ENCODE results near the gene NOL9.

NOL9 gene

DNA sequence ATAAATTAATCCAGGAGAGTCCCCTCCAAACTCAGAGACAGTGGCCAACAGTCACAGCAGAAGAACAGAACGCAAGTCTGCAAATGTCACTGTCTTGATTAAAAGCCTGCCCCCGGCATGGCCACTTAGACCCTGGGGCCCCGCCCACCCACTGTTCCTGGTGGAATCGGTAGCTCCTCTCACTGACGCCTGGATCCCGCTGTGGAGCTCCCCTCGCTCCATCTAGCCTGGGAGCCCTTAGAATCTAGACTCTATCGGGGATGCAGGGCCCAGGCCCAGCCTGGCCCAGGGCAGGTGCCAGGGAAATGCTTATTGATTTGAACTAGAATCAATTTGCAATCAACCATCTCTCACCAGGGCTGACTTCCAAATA is 41.4 kb downstream of the NOL9 start:
- TF ChIP-seq, protein P1, sequence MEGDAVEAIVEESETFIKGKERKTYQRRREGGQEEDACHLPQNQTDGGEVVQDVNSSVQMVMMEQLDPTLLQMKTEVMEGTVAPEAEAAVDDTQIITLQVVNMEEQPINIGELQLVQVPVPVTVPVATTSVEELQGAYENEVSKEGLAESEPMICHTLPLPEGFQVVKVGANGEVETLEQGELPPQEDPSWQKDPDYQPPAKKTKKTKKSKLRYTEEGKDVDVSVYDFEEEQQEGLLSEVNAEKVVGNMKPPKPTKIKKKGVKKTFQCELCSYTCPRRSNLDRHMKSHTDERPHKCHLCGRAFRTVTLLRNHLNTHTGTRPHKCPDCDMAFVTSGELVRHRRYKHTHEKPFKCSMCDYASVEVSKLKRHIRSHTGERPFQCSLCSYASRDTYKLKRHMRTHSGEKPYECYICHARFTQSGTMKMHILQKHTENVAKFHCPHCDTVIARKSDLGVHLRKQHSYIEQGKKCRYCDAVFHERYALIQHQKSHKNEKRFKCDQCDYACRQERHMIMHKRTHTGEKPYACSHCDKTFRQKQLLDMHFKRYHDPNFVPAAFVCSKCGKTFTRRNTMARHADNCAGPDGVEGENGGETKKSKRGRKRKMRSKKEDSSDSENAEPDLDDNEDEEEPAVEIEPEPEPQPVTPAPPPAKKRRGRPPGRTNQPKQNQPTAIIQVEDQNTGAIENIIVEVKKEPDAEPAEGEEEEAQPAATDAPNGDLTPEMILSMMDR (IDR thresholded peaks at IDR 0.05; ENCODE audit: low read depth, low read length): no peak
- no peak for TF ChIP-seq EZH2phosphoT487 (IDR thresholded peaks at IDR 0.05; ENCODE audit: low read depth)
- H4K20me1 ChIP-seq (ENCODE audit: insufficient read depth, low read length): no peaks in the 10 kb centered on the region
- H3K9ac ChIP-seq (ENCODE audit: low read length): no peak overlapping the region
- no peaks in the 10 kb centered on the region for H3K36me3 ChIP-seq (replicated peaks; ENCODE audit: low read depth, low read length)
- no peaks in the 10 kb centered on the region for H3K27me3 ChIP-seq (ENCODE audit: low read depth, low read length)
- H3K4me3 ChIP-seq (ENCODE audit: low read length): no peak overlapping the region
- H3K4me2 ChIP-seq (ENCODE audit: low read length): no peak overlapping the region
- no peaks in the 10 kb centered on the region for H3K9me3 ChIP-seq (ENCODE audit: insufficient read depth, low read length)
- no peak overlapping the region for H3K27ac ChIP-seq (ENCODE audit: low read length)
- H3K79me2 ChIP-seq (ENCODE audit: low read length): no peaks in the 10 kb centered on the region
- no peak overlapping the region for H2AFZ ChIP-seq (ENCODE audit: low read depth, low read length)
- H3K4me1 ChIP-seq (ENCODE audit: low read length): peaks cover 7% of the 10 kb centered on the region

- no peak overlapping the region for H3K4me3 ChIP-seq (ENCODE audit: low read length)
- H3K9me3 ChIP-seq (ENCODE audit: insufficient read depth, low read length): no peaks in the 10 kb centered on the region
- H3K79me2 ChIP-seq (ENCODE audit: low read length): no peaks in the 10 kb centered on the region
- no peaks in the 10 kb centered on the region for H4K20me1 ChIP-seq (ENCODE audit: insufficient read depth, low read length)
- H3K27ac ChIP-seq (ENCODE audit: low read length): no peak overlapping the region
- H3K36me3 ChIP-seq (replicated peaks; ENCODE audit: low read depth, low read length): no peaks in the 10 kb centered on the region
- H3K4me1 ChIP-seq (ENCODE audit: low read length): peaks cover 7% of the 10 kb centered on the region
- no peak overlapping the region for H3K4me2 ChIP-seq (ENCODE audit: low read length)
- TF ChIP-seq, protein P1 (IDR thresholded peaks at IDR 0.05; ENCODE audit: low read depth, low read length): no peak
- TF ChIP-seq EZH2phosphoT487 (IDR thresholded peaks at IDR 0.05; ENCODE audit: low read depth): no peak
- H3K27me3 ChIP-seq (ENCODE audit: low read depth, low read length): no peaks in the 10 kb centered on the region
- H3K9ac ChIP-seq (ENCODE audit: low read length): no peak overlapping the region
- H2AFZ ChIP-seq (ENCODE audit: low read depth, low read length): no peak overlapping the region
Measured at GRCh38 chr1:6512245-6512907, 41.9 kb downstream of the NOL9 start.

DNA sequence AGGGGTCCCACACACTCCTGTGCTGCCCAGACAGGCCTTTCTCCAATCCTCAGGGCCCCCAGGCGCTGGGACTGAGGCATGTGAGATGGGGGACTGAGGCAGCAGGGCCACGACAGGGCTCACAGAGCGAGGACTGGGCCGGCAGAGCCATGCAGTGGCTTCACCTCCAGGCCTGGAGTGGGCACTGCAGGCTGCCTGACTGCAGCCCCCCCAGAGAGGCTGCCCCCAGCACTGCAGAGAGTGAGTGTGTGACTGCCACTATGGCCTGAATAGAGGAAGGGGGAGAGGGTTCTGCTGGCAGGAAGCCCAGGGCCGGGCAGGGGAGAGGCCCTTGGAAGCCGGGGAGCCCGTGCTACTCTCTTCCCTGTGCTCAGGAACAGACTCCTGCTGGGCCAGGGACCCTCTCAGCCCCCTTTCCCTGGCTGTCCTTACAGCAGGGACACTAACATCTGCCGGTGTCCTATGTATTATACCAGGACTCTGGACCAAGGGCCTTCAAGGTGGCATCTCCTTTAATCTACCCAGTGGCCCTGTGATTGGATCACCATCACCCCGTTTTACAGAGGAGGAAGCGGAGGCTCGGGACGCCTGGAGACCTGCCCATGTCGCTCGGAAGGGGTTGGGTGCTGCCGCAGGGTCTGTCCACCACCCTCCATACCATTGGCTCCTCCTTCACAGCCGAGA is 42.6 kb downstream of the NOL9 start:
- H3K27me3 ChIP-seq (ENCODE audit: low read depth, low read length): no peaks in the 10 kb centered on the region
- H3K9me3 ChIP-seq (ENCODE audit: insufficient read depth, low read length): no peaks in the 10 kb centered on the region
- H3K79me2 ChIP-seq (ENCODE audit: low read length): no peaks in the 10 kb centered on the region
- no peak overlapping the region for H3K9ac ChIP-seq (ENCODE audit: low read length)
- H3K4me2 ChIP-seq (ENCODE audit: low read length): no peak overlapping the region
- peaks cover 7% of the 10 kb centered on the region for H3K4me1 ChIP-seq (ENCODE audit: low read length)
- no peak overlapping the region for H3K27ac ChIP-seq (ENCODE audit: low read length)
- no peak overlapping the region for H2AFZ ChIP-seq (ENCODE audit: low read depth, low read length)
- H4K20me1 ChIP-seq (ENCODE audit: insufficient read depth, low read length): no peaks in the 10 kb centered on the region
- no peak for TF ChIP-seq EZH2phosphoT487 (IDR thresholded peaks at IDR 0.05; ENCODE audit: low read depth)
- TF ChIP-seq, protein P1 (IDR thresholded peaks at IDR 0.05; ENCODE audit: low read depth, low read length): no peak
- no peak overlapping the region for H3K4me3 ChIP-seq (ENCODE audit: low read length)
- H3K36me3 ChIP-seq (replicated peaks; ENCODE audit: low read depth, low read length): no peaks in the 10 kb centered on the region

DNA sequence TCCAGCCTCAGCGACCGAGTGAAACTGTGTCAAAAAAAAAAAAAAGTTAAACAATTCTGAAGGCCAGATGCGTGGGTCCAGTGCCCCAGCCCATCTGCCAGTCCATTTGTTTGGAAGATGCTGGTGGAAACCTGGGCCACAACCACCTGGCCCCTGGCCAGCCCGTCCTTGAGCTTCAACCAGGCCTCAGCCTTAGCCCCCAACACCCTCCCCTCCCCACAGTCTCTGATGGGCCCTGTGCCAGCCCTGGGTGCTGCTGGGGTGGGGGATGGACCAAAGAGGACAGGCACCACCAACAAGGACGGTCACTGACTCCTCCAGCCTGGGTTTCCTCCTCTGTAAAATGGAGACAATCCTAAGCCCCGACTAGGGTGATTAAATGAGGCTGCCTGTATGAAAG is 43.3 kb downstream of the NOL9 start:
- no peaks in the 10 kb centered on the region for H3K27me3 ChIP-seq (ENCODE audit: low read depth, low read length)
- H3K4me1 ChIP-seq (ENCODE audit: low read length): peaks cover 7% of the 10 kb centered on the region

More for the DNA sequence above, 43.3 kb downstream of the NOL9 start:
- Histone ChIP-seq H3K9ac (ENCODE audit: low read length) (no peak overlapping the region), H3K4me2 (ENCODE audit: low read length) (no peak overlapping the region), H3K4me3 (ENCODE audit: low read length) (no peak overlapping the region), H3K9me3 (ENCODE audit: insufficient read depth, low read length) (no peaks in the 10 kb centered on the region), H3K36me3 (replicated peaks; ENCODE audit: low read depth, low read length) (no peaks in the 10 kb centered on the region), H3K27ac (ENCODE audit: low read length) (no peak overlapping the region), H4K20me1 (ENCODE audit: insufficient read depth, low read length) (no peaks in the 10 kb centered on the region), H2AFZ (ENCODE audit: low read depth, low read length) (no peak overlapping the region), H3K79me2 (ENCODE audit: low read length) (no peaks in the 10 kb centered on the region)
- TF ChIP-seq, protein P1 (IDR thresholded peaks at IDR 0.05; ENCODE audit: low read depth, low read length): no peak
- TF ChIP-seq EZH2phosphoT487 (IDR thresholded peaks at IDR 0.05; ENCODE audit: low read depth): no peak
